NCI-H460 (cell line): ENCODE measurements around the gene PTPRT. TPM values are rescaled to one million over a fixed set of nuclear protein-coding genes. Genes with fewer than 3 reads are reported as not detected.

Experiments
- DNase-seq: peaks from one replicate; pipeline ENCODE4 v3.0.0-alpha.2; 2016; ENCODE audit warnings: low read depth; ENCODE audit errors: extremely low read depth
- total RNA-seq: library from RNA; depleted of rRNA; stranded (reverse); fragments of >200 nt; shearing (Covaris generic); gene quantifications from 2 replicates; pipeline ENCODE4 v1.2.3, GENCODE V29; 2014

PTPRT gene
- total RNA-seq, 1 experiment from 2014 or later: not detected

GRCh38 chr20:42510686-42511085, 679.0 kb downstream of the PTPRT start:
- no peak for DNase-seq

GRCh38 chr20:42507874-42508273, 681.8 kb downstream of the PTPRT start:
- no peak for DNase-seq

GRCh38 chr20:42506397-42506796, 683.3 kb downstream of the PTPRT start:
- DNase-seq: no peak

GRCh38 chr20:42502591-42502990, 687.1 kb downstream of the PTPRT start:
- no peak for DNase-seq

- no peak for DNase-seq
These were observed 693.1 kb downstream of the PTPRT start for GRCh38 chr20:42496595-42496994.

- DNase-seq: no peak
These were observed 695.4 kb downstream of the PTPRT start for GRCh38 chr20:42494290-42494689.

- no peak for DNase-seq
These were observed 696.7 kb downstream of the PTPRT start for GRCh38 chr20:42493001-42493400.

- no peak for DNase-seq
These were observed 697.4 kb downstream of the PTPRT start for GRCh38 chr20:42492290-42492689.

GRCh38 chr20:42485556-42485955, 704.1 kb downstream of the PTPRT start:
- DNase-seq: no peak

- DNase-seq: no peak
These were observed 704.8 kb downstream of the PTPRT start for GRCh38 chr20:42484790-42485375.

GRCh38 chr20:42484335-42484734, 705.4 kb downstream of the PTPRT start:
- no peak for DNase-seq

GRCh38 chr20:42483730-42484303, 705.9 kb downstream of the PTPRT start:
- peak; percentile 9 for DNase-seq

GRCh38 chr20:42482808-42483207, 706.9 kb downstream of the PTPRT start:
- no peak for DNase-seq

- DNase-seq: no peak
These were observed 713.9 kb downstream of the PTPRT start for GRCh38 chr20:42475773-42476172.

- no peak for DNase-seq
These were observed 715.1 kb downstream of the PTPRT start for GRCh38 chr20:42474646-42475045.

- DNase-seq: no peak
These were observed 717.5 kb downstream of the PTPRT start for GRCh38 chr20:42472198-42472597.

GRCh38 chr20:42461965-42462593, 727.6 kb downstream of the PTPRT start:
- no peak for DNase-seq

- no peak for DNase-seq
These were observed 728.4 kb downstream of the PTPRT start for GRCh38 chr20:42461291-42461690.

GRCh38 chr20:42447270-42447669, 742.4 kb downstream of the PTPRT start:
- no peak for DNase-seq

GRCh38 chr20:42444799-42445198, 744.9 kb downstream of the PTPRT start:
- no peak for DNase-seq

- DNase-seq: no peak
These were observed 746.5 kb downstream of the PTPRT start for GRCh38 chr20:42443200-42443599.

- no peak for DNase-seq
These were observed 747.0 kb downstream of the PTPRT start for GRCh38 chr20:42442716-42443115.
